HG02571 (cell line): ENCODE results near the gene ST3GAL3.

Source experiments
- ATAC-seq: cut with Tn5 transposase; IDR thresholded peaks from one replicate; pipeline ENCODE4 v1.9.1; 2021; ENCODE audit warnings: mild to moderate bottlenecking, moderate library complexity; ENCODE audit not compliant: unreplicated experiment

The ST3GAL3 gene

DNA sequence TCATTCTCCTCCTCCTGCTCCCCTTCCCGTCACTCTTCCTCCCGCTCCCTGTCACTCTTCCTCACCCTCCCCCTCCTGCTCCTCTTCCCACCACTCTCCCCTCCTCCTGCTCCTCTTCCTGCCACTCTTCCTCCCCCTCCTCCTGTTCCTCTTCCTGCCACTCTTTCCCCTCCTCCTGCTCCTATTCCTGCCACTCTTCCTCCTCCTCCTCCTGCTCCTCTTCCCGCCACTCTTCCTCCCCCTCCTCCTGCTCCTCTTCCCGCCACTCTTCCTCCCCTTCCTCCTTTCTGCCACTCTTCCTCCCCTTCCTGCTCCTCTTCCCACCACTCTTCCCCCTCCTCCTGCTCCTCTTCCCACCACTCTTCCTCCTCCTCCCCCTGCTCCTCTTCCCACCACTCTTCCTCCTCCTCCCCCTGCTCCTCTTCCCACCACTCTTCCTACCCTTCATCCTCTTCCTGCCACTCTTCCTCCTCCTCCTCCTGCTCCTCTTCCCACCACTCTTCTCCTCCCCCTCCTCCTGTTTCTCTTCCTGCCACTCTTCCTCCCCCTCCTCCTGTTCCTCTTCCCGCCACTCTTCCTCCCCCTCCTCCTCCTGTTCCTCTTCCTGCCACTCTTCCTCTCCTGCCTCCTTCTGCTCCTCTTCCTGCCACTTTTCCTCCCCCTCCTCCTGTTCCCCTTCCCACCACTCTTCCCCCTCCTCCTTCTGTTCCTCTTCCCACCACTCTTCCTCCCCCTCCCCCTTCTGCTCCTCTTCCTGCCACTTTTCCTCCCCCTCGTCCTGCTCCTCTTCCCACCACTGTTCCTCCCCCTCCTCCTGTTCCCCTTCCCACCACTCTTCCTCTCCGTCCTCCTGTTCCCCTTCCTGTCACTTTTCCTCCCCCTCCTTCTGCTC is 197.6 kb downstream of the ST3GAL3 start:
- no peak for ATAC-seq

DNA sequence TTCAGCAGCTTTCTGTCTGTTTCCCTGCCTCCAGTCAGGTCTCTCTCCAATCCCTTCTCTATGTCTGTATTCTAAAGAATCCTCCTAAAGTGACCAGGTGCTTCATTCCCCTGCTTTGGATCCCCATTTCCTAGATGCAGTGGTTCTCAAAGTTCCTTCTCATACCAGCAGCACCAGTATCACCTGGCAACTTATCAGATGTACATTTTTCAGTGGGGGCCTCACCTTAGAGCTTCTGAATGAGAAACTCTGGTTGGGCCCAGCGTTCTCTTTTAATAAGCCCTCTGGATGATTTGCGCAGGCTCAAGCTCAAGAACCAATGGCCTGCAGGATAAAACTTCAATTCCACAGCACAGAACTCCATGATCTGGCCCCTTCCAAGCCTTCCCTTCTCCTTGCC is 200.9 kb downstream of the ST3GAL3 start:
- no peak for ATAC-seq

DNA sequence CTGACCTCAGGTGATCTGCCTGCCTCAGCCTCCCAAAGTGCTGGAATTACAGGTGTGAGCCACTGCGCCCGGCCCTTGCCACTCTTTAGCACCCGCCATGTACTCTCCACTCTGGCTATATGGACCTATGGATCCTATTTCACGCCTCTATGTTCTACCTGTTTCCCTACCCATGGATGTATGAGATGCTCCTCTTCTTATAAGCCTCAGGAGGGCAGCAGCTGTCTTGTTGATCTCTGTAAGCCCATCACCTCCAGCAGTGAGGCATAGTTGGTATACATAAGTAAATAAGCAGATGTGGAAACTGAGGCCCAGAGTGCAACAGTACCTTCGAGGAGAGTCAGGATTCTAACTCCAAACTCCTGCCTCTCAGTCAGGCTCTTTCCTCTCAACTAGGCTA is 201.5 kb downstream of the ST3GAL3 start:
- no peak for ATAC-seq

DNA sequence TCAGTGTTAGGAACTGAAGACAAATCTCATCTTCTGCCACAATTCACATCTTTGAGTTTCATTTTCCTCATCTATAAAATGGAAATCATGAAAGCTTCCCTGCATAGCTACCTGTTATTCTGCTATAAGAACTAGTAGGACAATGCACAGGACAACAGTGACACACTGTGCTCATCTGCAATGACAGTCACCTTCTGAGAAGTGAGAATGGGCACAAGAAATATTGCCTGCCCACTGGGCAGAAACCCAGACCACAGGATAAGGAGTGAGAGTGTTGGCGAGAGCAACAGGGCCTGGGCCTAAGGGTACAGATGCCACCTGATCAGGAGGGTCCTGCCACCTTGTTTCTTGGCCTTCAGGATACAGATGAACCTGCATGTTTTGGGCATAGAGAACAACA is 203.0 kb downstream of the ST3GAL3 start:
- ATAC-seq, result no peak

DNA sequence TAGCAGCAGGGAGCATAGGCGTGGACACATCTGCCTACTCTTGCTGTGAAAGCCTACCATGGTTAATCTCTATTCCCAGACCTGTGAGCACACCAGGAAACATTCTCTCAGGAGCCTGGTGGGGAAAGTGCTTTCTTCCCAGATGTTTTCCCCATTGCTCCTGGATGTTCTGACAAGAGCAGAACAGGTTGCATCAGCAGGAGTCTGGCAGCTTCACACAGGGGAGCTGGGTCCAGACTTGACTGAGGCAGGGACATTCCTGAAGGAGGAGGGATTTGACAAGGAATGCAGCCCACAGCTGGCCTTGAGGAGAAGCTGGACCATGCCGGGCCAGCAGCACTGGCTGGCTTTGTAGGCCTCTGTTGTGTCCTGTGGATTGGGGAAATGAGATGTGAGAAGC is 205.3 kb downstream of the ST3GAL3 start:
- ATAC-seq, result no peak

DNA sequence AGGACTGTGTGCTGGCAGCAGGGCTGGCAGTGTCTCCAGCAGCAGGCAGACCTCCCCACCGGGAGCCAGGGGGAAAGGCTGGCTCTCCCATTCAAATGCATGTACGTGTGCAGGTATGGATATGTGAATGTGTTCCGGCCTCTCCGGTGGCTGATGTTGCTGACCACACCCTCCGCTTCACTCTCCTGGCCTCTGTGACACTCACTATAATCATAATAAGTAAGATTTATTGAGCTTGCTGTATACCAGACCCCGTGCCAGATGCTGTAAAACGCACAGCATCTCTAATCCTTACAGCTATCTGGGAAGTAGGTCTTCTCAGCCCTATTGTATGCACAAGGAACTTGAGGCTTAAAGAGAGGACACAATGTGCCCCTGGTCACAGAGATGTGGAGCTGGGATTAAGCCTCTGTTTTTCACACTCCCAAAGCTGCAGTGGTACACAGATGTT is 205.7 kb downstream of the ST3GAL3 start:
- ATAC-seq, result no peak

DNA sequence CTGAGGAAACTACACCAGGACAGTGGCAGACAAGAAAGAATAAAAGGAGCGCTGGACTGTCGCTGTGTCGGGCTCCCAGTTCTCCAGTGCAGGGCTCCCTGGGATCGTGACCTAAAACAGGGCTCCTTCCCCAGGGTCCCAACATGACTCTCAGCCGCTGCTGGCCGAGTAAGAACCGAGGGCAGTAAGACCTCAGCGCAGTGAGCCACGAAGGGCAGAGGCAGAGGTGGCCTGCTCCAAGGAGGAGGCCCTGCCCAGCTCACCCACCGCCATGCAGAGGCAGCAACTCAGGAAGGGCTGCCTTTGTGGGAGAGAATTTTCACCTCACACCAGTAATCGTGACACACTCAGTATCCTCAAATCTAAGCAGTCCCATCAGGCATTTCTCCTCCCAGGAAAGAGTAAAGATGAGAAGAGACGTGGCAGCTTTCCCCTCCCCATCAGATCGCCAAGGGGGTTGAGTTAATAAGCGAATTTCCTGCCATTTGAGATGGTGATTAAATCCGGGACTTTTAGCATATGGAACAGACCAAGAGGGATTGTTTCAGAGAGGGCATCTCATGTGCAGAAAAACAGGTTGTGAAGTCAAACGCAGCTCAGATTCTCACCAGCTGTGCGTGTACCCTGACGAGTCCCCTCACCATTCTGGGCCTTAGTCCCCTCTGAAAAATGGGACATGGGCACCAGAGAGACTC is 206.5 kb downstream of the ST3GAL3 start:
- no peak for ATAC-seq

DNA sequence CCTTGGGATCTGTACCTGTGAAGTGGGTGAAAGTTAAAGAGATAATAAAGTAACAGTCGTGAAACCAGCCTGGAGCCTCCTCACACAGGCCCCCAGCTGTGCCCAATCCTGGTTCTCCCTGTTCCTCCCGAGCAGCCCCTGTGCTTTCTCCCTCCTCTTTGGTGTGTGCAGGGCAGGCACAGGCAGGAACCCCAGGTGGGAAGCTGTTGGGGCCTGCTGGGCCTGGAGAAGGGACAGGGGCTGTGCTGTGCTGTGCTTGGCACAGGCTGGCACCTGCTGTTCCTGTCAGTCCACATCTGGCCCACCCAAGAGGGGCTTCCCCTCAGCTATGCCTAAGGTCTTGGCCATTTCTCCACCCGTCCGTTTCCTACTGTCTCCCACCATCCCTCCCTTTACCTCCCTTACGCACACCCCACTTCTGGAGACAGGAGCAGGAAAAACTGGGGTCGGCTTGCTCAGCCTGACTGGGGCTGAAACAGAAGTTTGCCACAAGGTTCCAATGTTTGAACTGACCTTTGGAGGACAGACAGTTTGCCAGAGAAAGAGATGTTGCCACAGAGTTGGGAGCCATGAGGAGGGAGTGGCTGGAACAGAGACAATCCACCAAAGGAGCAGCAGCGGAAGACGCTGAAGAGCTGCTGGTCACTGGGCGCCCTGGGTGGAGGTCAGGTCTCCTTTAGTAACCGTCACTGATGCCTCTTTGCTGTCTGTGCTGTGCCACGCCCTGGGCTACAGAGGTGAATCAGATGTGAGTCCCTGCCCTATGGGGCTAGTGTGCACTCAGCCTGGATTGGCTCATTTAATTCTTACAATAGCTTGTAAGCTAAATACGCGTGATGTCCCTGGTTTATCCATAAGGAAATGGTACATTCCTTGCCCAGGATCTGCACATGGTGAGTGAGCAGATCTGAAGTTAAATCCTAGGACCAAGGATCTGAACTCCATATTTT is 207.5 kb downstream of the ST3GAL3 start:
- no peak for ATAC-seq

DNA sequence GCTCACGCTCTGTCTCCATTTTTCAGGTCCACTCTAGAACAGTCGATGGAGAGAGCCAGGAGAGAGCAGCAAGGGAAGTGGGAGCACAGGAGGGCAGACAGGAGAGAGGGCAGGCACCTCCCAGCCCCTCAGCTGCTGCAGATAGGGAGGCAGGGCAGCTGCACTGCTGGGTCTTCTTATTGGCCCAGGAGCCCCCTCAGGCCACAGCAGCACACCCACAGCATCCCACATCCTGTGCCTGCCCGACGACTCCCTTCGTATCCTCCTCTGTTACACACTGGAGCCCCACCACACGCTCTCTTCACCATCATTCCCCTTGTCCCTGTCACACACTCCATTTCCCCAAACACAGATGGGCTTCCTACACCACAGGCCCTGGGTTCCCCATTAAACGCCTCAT is 212.6 kb downstream of the ST3GAL3 start:
- ATAC-seq, result no peak

DNA sequence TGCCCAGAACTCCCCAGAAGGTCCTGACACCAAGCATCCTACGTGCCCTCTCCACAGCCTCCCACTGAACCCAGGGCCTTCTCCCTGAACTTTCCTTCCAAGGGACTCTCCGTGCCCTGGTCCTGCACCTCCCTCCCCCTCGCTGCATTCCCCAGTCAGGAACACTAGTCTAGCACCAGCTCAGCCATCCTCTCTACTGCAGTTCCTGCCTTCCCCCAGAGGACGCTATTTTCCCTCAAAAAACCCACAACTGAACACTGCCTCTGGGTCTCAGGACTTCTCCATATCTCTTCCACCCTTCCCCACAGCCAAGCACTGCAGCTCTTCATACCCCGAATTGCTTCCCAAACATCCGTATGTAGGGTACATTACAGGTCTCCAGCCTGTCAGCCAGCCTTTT is 213.7 kb downstream of the ST3GAL3 start:
- no peak for ATAC-seq

DNA sequence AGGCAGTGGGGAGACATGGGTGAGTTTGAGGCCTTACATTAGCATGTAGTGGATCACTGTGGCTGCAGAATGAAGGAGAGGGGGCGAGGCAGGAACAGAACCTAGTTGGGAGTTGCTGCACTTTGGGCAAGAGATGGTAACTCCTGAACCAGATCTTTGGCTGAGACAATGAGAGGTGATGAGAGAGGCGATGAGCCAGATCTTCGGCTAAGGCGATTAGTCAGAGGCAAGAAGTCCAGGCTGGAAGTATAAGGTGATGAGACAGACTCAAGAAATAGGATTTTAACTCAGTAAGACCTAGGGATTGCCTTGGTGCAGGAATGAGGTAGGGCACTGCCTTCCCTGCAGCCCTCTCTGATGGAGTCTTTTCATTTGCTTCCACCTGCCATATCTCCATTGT is 217.2 kb downstream of the ST3GAL3 start:
- ATAC-seq, result no peak

DNA sequence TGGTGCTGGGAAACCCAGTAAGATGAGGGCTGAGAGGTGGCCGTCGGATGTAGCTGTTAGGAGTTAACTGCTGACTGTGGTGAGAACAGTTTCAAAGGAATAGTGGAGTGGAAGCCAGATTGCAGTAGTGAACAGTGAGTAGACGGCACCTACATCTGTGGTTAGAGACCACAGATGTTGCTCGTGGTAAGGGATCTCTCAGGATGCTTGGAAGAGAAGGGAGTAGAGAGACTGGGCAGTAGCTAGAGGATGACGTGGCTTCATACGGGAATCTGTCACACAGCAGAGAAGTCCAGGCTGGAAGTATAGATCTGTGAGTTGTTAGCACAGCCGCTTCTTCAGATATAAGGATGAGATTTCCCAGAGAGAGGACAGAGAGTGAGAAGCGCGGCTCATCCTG is 218.5 kb downstream of the ST3GAL3 start:
- ATAC-seq, result no peak

DNA sequence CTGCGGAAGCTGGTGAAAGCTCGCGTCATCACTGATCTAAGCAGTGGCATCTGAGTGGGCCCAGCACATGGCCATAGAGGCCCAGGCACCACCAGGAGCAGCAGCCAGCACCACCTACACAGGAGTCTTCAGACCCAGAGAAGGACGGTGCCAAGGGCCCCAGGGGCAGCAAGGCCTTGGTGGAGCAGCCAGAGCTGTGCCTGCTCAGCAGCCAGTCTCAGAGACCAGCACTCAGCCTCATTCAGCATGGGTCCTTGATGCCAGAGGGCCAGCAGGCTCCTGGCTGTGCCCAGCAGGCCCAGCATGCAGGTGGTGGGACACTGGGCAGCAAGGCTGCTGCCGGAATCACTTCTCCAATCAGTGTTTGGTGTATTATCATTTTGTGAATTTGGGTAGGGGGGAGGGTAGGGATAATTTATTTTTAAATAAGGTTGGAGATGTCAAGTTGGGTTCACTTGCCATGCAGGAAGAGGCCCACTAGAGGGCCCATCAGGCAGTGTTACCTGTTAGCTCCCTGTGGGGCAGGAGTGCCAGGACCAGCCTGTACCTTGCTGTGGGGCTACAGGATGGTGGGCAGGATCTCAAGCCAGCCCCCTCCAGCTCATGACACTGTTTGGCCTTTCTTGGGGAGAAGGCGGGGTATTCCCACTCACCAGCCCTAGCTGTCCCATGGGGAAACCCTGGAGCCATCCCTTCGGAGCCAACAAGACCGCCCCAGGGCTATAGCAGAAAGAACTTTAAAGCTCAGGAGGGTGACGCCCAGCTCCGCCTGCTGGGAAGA is 223.0 kb downstream of the ST3GAL3 start:
- ATAC-seq, result no peak

DNA sequence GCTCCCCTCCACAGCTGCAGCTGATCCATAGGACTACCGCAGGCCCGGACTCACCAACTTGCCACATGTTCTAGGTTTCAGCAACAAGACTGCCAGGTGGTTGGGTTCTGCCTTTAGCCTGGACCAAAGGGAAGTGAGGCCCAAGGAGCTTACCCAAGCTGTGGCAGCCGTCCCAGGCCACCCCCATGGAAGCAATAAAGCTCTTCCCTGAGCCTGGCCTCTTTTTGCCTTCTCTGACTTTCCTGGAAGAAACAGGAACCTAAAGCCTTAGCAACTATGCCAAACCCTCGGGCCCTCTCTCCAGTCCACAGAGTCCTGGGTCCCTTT is 223.6 kb downstream of the ST3GAL3 start:
- ATAC-seq, result no peak

DNA sequence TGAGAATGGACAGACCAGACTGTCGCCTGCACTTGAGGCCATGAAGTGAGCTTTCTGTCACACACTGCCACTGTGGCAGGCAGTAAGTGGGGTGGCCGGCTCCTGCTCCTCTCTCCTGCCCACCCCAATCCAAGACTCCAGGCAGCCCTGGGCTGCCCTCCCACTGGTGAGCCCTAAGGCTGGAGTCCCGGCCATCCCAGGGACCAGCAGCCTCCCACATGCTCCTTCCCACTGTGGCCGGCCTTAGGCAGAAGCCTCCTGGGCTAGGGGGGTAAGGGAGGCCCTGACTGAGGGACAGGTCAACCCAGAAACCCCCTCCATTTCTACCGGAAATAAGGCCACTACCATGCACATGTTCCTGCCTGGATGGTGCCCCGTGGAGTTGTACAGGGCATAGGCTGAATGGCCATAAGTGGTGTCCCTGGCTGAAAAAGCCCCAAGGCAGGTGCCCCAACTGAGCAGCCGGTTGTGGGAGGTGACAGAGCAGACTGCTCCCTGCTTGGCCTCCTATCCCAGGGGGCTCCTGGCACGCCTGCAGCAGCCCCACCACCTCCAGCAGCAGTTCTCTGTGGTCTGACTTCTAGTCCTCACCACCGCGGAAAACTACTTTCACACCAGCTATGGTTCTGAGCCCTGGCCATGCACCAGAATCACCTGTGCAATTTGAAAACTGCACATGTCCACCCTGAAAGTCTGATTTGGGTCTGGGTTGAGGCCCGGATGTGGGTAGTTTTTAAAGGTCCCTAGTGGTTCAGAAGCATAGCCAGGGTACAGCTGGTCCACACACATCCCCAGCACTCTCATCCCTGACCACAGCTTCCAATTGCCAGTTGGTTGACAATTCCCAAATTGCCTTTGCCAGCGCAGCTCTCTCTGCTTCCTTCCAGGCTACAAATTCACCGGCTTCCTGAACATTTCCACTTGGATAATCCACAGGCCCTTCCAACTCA is 224.7 kb downstream of the ST3GAL3 start:
- no peak for ATAC-seq

DNA sequence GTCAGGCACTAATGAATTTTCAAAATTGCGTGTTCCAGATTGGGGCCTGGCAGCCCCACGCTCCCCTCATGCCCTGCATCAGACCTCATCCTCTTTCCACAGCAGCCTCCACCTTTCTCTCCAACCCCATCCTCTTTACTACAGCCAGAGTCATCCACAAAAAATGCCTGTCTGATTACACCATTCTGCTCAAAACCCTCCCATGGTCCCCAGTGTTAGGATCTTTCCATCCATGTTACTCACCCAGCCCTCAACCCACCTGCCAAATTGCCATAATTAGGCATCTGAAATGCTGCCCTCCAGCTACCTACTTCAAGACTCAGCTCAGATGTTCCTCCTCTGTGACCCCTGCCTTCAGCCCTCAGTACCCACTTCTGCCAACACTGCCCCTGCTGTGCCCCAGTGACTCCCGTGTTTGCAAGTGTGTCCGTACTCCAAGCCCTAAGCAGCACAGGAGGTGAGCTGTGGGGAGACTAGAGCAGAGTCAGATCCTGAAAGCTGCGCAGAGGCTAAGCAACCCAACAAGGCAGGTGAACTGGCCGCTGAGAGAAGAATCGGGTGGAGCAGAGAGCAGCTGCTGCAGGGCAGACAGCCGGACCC is 225.6 kb downstream of the ST3GAL3 start:
- ATAC-seq, result no peak

DNA sequence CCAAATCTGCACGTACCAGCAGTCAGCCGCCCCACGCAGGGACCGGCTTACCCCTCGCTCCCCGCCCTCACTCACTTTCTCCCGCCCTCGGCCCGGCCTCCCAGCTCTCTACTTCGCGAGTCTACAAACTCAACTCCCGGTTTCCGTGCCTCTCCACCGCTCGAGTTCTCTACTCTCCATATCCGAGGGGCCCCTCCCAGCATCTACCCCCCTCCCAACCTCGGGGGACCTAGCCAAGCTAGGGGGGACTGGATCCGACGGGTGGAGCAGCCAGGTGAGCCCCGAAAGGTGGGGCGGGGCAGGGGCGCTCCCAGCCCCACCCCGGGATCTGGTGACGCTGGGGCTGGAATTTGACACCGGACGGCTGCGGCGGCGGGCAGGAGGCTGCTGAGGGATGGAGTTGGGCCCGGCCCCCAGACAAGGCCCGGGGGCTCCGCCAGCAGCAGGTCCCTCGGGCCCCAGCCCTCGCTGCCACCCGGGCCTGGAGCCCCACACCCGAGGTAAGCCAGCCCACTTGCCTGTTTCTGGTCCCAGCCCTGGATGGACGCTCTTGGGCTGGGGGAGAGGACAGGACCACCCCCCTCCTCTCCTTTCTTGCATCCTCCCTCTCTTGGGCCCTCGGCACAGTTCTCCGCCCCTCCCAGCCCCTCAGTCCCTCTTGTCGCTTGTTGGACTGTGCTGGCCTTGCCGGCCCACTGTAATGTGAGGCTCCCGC is 226.2 kb downstream of the ST3GAL3 start, which contains the start of gene ARTN:
ARTN (plus strand) TSS at position 416 of the 715 bp plus-strand sequence. CDS start 1,856 bp downstream, outside the sequence.
- no peak for ATAC-seq
